ENCODE results near the gene FMN1. TPM values are rescaled to one million over a fixed set of nuclear protein-coding genes. Genes with fewer than 3 reads are reported as not detected.

FMN1 gene
- total and polyA plus RNA-seq, 2 of the 8 experiments (the other 6 are each of a cell fraction or from before 2014, with no cell fraction given), result 0.27 to 3.7 TPM

- TF ChIP-seq EP300 (IDR thresholded peaks at IDR 0.05; ENCODE audit: borderline replicate concordance in 1 of 2, low read depth in 2 of 2, low read length in 2 of 2) (no peak), RAD21 (IDR thresholded peaks at IDR 0.05 in 1 of 2, conservative IDR thresholded peaks at IDR 0.05 in 1 of 2; ENCODE audit: low read depth in 2 of 2, low read length in 2 of 2) (peak; percentile 46 to 53), E2F6 (IDR thresholded peaks at IDR 0.05) (no peak)
Measured at GRCh38 chr15:32898414-32898813, 296.1 kb downstream of the FMN1 start (continued).
